ENCODE measurements around the gene EDAR. TPM values are rescaled to one million over a fixed set of nuclear protein-coding genes. Genes with fewer than 3 reads are reported as not detected.

The EDAR gene
- polyA plus RNA-seq, 1 of the 3 experiments (the other 2 are of a cell fraction): not detected

DNA sequence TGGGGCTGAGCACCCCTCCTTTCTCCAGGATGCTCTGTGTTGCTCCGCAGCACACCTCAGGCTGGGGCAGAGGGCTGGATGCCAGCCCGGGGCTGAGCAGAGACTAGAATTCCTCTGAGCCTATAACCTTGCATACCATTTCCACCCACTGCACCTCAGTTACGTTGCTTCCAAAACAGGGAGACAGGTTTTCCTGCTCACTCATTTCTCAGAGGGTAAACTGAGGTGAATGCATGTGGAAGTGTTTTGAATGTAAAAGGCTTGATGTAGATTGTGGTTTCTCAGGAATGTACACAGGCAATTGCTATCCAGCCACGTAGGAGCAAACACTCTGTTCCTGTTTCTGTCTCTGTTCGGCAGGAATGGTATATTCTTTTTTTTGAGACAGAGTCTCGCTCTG is 45.3 kb downstream of the EDAR start:
- H3K27me3 ChIP-seq (ENCODE audit: insufficient read depth): peaks cover 6% of the 10 kb centered on the region; the same call in 1 of the 2 replicates
- no peaks in the 10 kb centered on the region for H3F3A ChIP-seq (replicated peaks; ENCODE audit: insufficient read depth)
- no peak overlapping the region for H3K4me2 ChIP-seq
- DNase-seq: no peak
- no peaks in the 10 kb centered on the region for H3K79me2 ChIP-seq (ENCODE audit: insufficient read depth)
- no peak overlapping the region for H2AFZ ChIP-seq (ENCODE audit: low read depth)
- no peaks in the 10 kb centered on the region for H3K4me1 ChIP-seq (ENCODE audit: control insufficient read depth in 1 of 2, insufficient read depth in 2 of 2, low read depth in 1 of 2, low read length in 1 of 2)
- 78% methylated on average over 5 of the region's 6 CpGs for WGBS (ENCODE audit: low lambda C conversion rate)
- no peaks in the 10 kb centered on the region for H3K9me3 ChIP-seq
- H3K9ac ChIP-seq: no peak overlapping the region
- no peaks in the 10 kb centered on the region for H3K36me3 ChIP-seq (replicated peaks in 1 of 2; ENCODE audit: control insufficient read depth in 1 of 2, insufficient read depth in 2 of 2, low read length in 1 of 2)
- H3K27ac ChIP-seq (ENCODE audit: low read depth in 2 of 2, low read length in 1 of 2): no peak overlapping the region
- no peak overlapping the region for H3K4me3 ChIP-seq (ENCODE audit: low read depth in 2 of 2, low read length in 1 of 2)
- H3K9me2 ChIP-seq: no peaks in the 10 kb centered on the region
- TF ChIP-seq, protein P1, sequence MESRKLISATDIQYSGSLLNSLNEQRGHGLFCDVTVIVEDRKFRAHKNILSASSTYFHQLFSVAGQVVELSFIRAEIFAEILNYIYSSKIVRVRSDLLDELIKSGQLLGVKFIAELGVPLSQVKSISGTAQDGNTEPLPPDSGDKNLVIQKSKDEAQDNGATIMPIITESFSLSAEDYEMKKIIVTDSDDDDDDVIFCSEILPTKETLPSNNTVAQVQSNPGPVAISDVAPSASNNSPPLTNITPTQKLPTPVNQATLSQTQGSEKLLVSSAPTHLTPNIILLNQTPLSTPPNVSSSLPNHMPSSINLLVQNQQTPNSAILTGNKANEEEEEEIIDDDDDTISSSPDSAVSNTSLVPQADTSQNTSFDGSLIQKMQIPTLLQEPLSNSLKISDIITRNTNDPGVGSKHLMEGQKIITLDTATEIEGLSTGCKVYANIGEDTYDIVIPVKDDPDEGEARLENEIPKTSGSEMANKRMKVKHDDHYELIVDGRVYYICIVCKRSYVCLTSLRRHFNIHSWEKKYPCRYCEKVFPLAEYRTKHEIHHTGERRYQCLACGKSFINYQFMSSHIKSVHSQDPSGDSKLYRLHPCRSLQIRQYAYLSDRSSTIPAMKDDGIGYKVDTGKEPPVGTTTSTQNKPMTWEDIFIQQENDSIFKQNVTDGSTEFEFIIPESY (IDR thresholded peaks at IDR 0.05; ENCODE audit: borderline replicate concordance, low read depth): no peak
- no peak for TF ChIP-seq RCOR1 (IDR thresholded peaks at IDR 0.05; ENCODE audit: low read length)
- ChIA-PET POLR2A (no interaction called here), CTCF (interaction anchor here (1.3 kb wide), 1 partner anchor 15 kb away, joined by 5 read pairs; no protein-coding TSS in a partner anchor)
- H4K20me1 ChIP-seq (ENCODE audit: insufficient read depth): no peaks in the 10 kb centered on the region

DNA sequence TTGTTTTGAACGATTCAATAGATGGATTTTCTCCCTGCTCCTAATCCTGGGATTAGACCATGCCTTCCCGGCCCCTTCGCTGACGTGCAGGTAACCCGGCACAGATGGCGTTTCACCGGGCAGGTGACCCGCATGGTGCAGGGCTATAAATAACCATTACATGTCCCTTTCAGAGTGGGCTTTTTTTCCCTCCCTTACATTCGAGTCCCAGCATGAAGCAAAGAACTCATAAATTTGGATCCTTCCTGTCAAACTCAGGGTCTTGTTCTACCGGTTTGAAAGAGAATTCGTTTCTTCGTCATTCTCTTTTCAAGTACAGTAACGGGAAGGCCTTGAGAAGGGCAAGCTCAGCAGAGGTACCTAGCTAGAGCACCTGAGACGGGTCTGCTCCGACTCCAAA is 46.1 kb downstream of the EDAR start:
- ChIA-PET CTCF (interaction anchor here (1.3 kb wide), 1 partner anchor 14 kb away, joined by 5 read pairs; no protein-coding TSS in a partner anchor), POLR2A (no interaction called here)
- no peaks in the 10 kb centered on the region for H3K4me1 ChIP-seq (ENCODE audit: control insufficient read depth in 1 of 2, insufficient read depth in 2 of 2, low read depth in 1 of 2, low read length in 1 of 2)
- no peaks in the 10 kb centered on the region for H3K9me2 ChIP-seq
- H2AFZ ChIP-seq (ENCODE audit: low read depth): no peak overlapping the region
- H3K79me2 ChIP-seq (ENCODE audit: insufficient read depth): no peaks in the 10 kb centered on the region
- no peak for DNase-seq
- no peak overlapping the region for H3K9ac ChIP-seq
- H3K36me3 ChIP-seq (replicated peaks in 1 of 2; ENCODE audit: control insufficient read depth in 1 of 2, insufficient read depth in 2 of 2, low read length in 1 of 2): no peaks in the 10 kb centered on the region
- H3K9me3 ChIP-seq: no peaks in the 10 kb centered on the region
- no peaks in the 10 kb centered on the region for H3F3A ChIP-seq (replicated peaks; ENCODE audit: insufficient read depth)
- H3K27ac ChIP-seq (ENCODE audit: low read depth in 2 of 2, low read length in 1 of 2): no peak overlapping the region
- TF ChIP-seq TCF12 (IDR thresholded peaks at IDR 0.05): no peak
- TF ChIP-seq, protein P2, sequence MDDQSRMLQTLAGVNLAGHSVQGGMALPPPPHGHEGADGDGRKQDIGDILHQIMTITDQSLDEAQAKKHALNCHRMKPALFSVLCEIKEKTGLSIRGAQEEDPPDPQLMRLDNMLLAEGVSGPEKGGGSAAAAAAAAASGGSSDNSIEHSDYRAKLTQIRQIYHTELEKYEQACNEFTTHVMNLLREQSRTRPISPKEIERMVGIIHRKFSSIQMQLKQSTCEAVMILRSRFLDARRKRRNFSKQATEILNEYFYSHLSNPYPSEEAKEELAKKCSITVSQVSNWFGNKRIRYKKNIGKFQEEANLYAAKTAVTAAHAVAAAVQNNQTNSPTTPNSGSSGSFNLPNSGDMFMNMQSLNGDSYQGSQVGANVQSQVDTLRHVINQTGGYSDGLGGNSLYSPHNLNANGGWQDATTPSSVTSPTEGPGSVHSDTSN (IDR thresholded peaks at IDR 0.05): no peak
- no peak for TF ChIP-seq GABPA (IDR thresholded peaks at IDR 0.05; ENCODE audit: low read depth)
- no peak for TF ChIP-seq TAF1 (IDR thresholded peaks at IDR 0.05; ENCODE audit: borderline replicate concordance, low read depth, low read length)
- TF ChIP-seq YY1 (IDR thresholded peaks at IDR 0.05; ENCODE audit: low read depth): no peak
- TF ChIP-seq FOXJ3 (CRISPR knock-in tag; IDR thresholded peaks at IDR 0.05): no peak
- no peak for TF ChIP-seq CTCF (IDR thresholded peaks at IDR 0.05)
- no peak for TF ChIP-seq RAD21 (IDR thresholded peaks at IDR 0.05; ENCODE audit: low read length)
- TF ChIP-seq RFX5 (IDR thresholded peaks at IDR 0.05; ENCODE audit: low read length): no peak
- TF ChIP-seq EZH2phosphoT487 (IDR thresholded peaks at IDR 0.05; ENCODE audit: borderline replicate concordance, low read depth): no peak
- TF ChIP-seq FOSL2 (IDR thresholded peaks at IDR 0.05; ENCODE audit: borderline replicate concordance, low read depth): no peak
- TF ChIP-seq MEF2A (IDR thresholded peaks at IDR 0.05; ENCODE audit: borderline replicate concordance, low read depth): no peak
- no peak for TF ChIP-seq SMC3 (IDR thresholded peaks at IDR 0.05; ENCODE audit: low read depth, low read length)
- no peak for TF ChIP-seq CHD2 (IDR thresholded peaks at IDR 0.05; ENCODE audit: low read length, partially characterized antibody)
- no peak for TF ChIP-seq MAX (IDR thresholded peaks at IDR 0.05; ENCODE audit: low read depth)
- no peak for TF ChIP-seq GATA2 (CRISPR knock-in tag; IDR thresholded peaks at IDR 0.05)
- no peak for TF ChIP-seq SIN3A (IDR thresholded peaks at IDR 0.05; ENCODE audit: borderline replicate concordance, low read depth, low read length)
- no peaks in the 10 kb centered on the region for H4K20me1 ChIP-seq (ENCODE audit: insufficient read depth)
- H3K4me3 ChIP-seq (ENCODE audit: low read depth in 2 of 2, low read length in 1 of 2): no peak overlapping the region
- 66% methylated on average over 15 of the region's 15 CpGs for WGBS (ENCODE audit: low lambda C conversion rate)
- H3K4me2 ChIP-seq: no peak overlapping the region
- H3K27me3 ChIP-seq (ENCODE audit: insufficient read depth): peaks cover 6% of the 10 kb centered on the region; the same call in 1 of the 2 replicates
